ENCODE results near the gene DPEP3.

DPEP3 gene

GRCh38 chr16:67979955-67980678 lies at the start of gene DPEP3:
Gene DPEP3 (minus strand): TSS chr16:67980499. CDS start chr16:67980380, 119 bp downstream.
- no peaks in the 10 kb centered on the region for H3K9me3 ChIP-seq (ENCODE audit: insufficient read depth, low read length)
- no peak within 1 kb of the TSS for H2AFZ ChIP-seq (ENCODE audit: low read depth, low read length, severe bottlenecking)
- no peaks in the 10 kb centered on the region for H3K9me2 ChIP-seq (replicated peaks; ENCODE audit: insufficient read depth, low read length)
- H3K27ac ChIP-seq (ENCODE audit: low read depth, low read length) = no peak within 1 kb of the TSS
- TF ChIP-seq EZH2phosphoT487 (conservative IDR thresholded peaks at IDR 0.05; ENCODE audit: low read length) = no peak
- TF ChIP-seq CTCF (IDR thresholded peaks at IDR 0.05; ENCODE audit: insufficient read depth, low read length, poor library complexity, severe bottlenecking) = no peak
- no peak within 1 kb of the TSS for H3K4me2 ChIP-seq (ENCODE audit: low read depth, low read length, poor library complexity, severe bottlenecking)
- no peaks in the 10 kb centered on the region for H4K20me1 ChIP-seq (ENCODE audit: low read depth, low read length)
- H3K36me3 ChIP-seq (ENCODE audit: low read length) = no peaks in the 10 kb centered on the region
- no peaks in the 10 kb centered on the region for H3F3A ChIP-seq (ENCODE audit: insufficient read depth)
- no peak within 1 kb of the TSS for H3K4me3 ChIP-seq (ENCODE audit: insufficient read depth, low read length, poor library complexity, severe bottlenecking)
- no peak within 1 kb of the TSS for H3K9ac ChIP-seq (ENCODE audit: low read length)
- no peaks in the 10 kb centered on the region for H3K79me2 ChIP-seq (ENCODE audit: insufficient read depth, low read length)
- no peaks in the 10 kb centered on the region for H3K27me3 ChIP-seq (ENCODE audit: low read length)

GRCh38 chr16:68028996-68029395 lies 48.7 kb upstream of the DPEP3 start:
- Histone ChIP-seq H3K9me2 (replicated peaks; ENCODE audit: insufficient read depth, low read length) (no peaks in the 10 kb centered on the region), H3K79me2 (ENCODE audit: insufficient read depth, low read length) (peaks cover 7% of the 10 kb centered on the region), H3K27me3 (ENCODE audit: low read length) (no peaks in the 10 kb centered on the region), H3K9me3 (ENCODE audit: insufficient read depth, low read length) (no peaks in the 10 kb centered on the region), H3K36me3 (ENCODE audit: low read length) (no peaks in the 10 kb centered on the region), H2AFZ (ENCODE audit: low read depth, low read length, severe bottlenecking) (no peak overlapping the region), H3K4me3 (ENCODE audit: insufficient read depth, low read length, poor library complexity, severe bottlenecking) (no peak overlapping the region), H3K9ac (ENCODE audit: low read length) (no peak overlapping the region), H3F3A (ENCODE audit: insufficient read depth) (no peaks in the 10 kb centered on the region), H3K4me2 (ENCODE audit: low read depth, low read length, poor library complexity, severe bottlenecking) (no peak overlapping the region), H4K20me1 (ENCODE audit: low read depth, low read length) (no peaks in the 10 kb centered on the region), H3K27ac (ENCODE audit: low read depth, low read length) (no peak overlapping the region)
- TF ChIP-seq CTCF (IDR thresholded peaks at IDR 0.05; ENCODE audit: insufficient read depth, low read length, poor library complexity, severe bottlenecking) (no peak), EZH2phosphoT487 (conservative IDR thresholded peaks at IDR 0.05; ENCODE audit: low read length) (no peak)

- Histone ChIP-seq H3K79me2 (ENCODE audit: insufficient read depth, low read length) (peaks cover 33% of the 10 kb centered on the region), H3K27ac (ENCODE audit: low read depth, low read length) (0 out of 2 replicates have a peak within 1 kb of the TSS, but pooled peaks have one; percentile 8), H3K36me3 (ENCODE audit: low read length) (no peaks in the 10 kb centered on the region), H3K9me2 (replicated peaks; ENCODE audit: insufficient read depth, low read length) (no peaks in the 10 kb centered on the region), H3K9ac (ENCODE audit: low read length) (peak within 1 kb of the TSS; percentile 87), H3K4me3 (ENCODE audit: insufficient read depth, low read length, poor library complexity, severe bottlenecking) (peak within 1 kb of the TSS; percentile 93), H4K20me1 (ENCODE audit: low read depth, low read length) (peaks cover 3% of the 10 kb centered on the region; the same call in 1 of the 2 replicates), H3K4me2 (ENCODE audit: low read depth, low read length, poor library complexity, severe bottlenecking) (peak within 1 kb of the TSS; percentile 92), H3F3A (ENCODE audit: insufficient read depth) (no peaks in the 10 kb centered on the region), H3K27me3 (ENCODE audit: low read length) (no peaks in the 10 kb centered on the region), H2AFZ (ENCODE audit: low read depth, low read length, severe bottlenecking) (peak within 1 kb of the TSS; percentile 39), H3K9me3 (ENCODE audit: insufficient read depth, low read length) (no peaks in the 10 kb centered on the region)
- TF ChIP-seq CTCF (IDR thresholded peaks at IDR 0.05; ENCODE audit: insufficient read depth, low read length, poor library complexity, severe bottlenecking) (no peak), EZH2phosphoT487 (conservative IDR thresholded peaks at IDR 0.05; ENCODE audit: low read length) (no peak)
These were observed 42.6 kb upstream of the DPEP3 start, which contains the start of the genes DDX28 and DUS2 for GRCh38 chr16:68022728-68023537. Gene DDX28 (minus strand): TSS chr16:68023232. CDS start chr16:68023202, 30 bp downstream. Gene DUS2 (plus strand): TSS chr16:68023284. CDS start chr16:68038024, 14,740 bp downstream.
